ENCODE data around the gene KCNT1. TPM values are rescaled to one million over a fixed set of nuclear protein-coding genes. Genes with fewer than 3 reads are reported as not detected.

The KCNT1 gene
- polyA plus RNA-seq, 1 donor (not counting 4 experiments of a cell fraction or from before 2014, with no cell fraction given): not detected

DNA sequence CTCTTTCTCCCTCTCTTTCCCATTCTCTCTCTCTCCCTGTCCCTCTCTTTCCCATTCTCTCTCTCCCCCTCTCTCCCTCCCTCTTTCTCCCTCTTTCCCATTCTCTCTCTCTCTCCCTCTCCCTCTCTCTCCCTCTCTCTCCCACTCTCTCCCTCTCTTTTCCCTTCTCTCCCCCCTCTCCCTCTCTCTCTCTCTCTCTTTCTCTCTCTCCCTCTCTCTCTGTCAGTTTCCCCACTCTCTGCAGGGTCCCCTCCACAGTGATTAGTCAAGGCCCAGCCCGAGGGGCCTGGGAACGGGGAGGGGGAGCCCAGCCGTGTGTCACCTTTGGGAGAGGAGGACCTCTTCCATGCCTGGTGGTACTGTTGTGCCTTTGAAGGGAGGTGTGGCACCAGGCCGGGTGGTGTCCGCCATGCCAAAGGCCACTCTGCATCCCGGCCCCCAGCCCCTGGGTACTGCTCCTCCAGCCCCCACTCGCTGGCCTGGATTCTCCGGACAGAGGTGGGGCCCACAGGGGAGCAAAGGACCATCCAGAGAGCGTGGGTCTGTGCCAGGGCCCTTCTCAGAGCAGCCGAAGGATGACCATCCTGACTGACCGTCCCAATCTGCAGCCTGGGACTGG, 25.4 kb downstream of the KCNT1 start:
- no peaks in the 10 kb centered on the region for H3K36me3 ChIP-seq (ENCODE audit: control insufficient read depth in 2 of 2, extremely low read depth in 1 of 2, insufficient read depth in 2 of 2, low read length in 2 of 2)
- no peaks in the 10 kb centered on the region for H4K20me1 ChIP-seq (ENCODE audit: control insufficient read depth, extremely low read depth, insufficient read depth, low read length)
- no peak overlapping the region for H3K4me2 ChIP-seq (ENCODE audit: control insufficient read depth, extremely low read depth, insufficient read depth, low read depth, low read length)
- H3K27ac ChIP-seq (ENCODE audit: control insufficient read depth, insufficient read depth, low read length): no peak overlapping the region
- no peak for FAIRE-seq
- no peak overlapping the region for H3K4me3 ChIP-seq (ENCODE audit: control insufficient read depth in 2 of 3, extremely low read depth in 1 of 3, insufficient read depth in 2 of 3, low read depth in 1 of 3, low read length in 3 of 3)
- TF ChIP-seq, protein P1, sequence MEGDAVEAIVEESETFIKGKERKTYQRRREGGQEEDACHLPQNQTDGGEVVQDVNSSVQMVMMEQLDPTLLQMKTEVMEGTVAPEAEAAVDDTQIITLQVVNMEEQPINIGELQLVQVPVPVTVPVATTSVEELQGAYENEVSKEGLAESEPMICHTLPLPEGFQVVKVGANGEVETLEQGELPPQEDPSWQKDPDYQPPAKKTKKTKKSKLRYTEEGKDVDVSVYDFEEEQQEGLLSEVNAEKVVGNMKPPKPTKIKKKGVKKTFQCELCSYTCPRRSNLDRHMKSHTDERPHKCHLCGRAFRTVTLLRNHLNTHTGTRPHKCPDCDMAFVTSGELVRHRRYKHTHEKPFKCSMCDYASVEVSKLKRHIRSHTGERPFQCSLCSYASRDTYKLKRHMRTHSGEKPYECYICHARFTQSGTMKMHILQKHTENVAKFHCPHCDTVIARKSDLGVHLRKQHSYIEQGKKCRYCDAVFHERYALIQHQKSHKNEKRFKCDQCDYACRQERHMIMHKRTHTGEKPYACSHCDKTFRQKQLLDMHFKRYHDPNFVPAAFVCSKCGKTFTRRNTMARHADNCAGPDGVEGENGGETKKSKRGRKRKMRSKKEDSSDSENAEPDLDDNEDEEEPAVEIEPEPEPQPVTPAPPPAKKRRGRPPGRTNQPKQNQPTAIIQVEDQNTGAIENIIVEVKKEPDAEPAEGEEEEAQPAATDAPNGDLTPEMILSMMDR (optimal IDR thresholded peaks at IDR 0.05 in 1 of 3, IDR thresholded peaks at IDR 0.05 in 1 of 3, conservative IDR thresholded peaks at IDR 0.05 in 1 of 3; ENCODE audit: extremely low read depth in 1 of 3, insufficient read depth in 2 of 3, low read length in 3 of 3): no peak
- TF ChIP-seq EZH2 (IDR thresholded peaks at IDR 0.05; ENCODE audit: low read length): no peak
- dilution Hi-C loops (cut with MboI; ENCODE audit: extremely low pct_ligation_motif_present, low sequenced_read_pairs): no loop called here
- no peak overlapping the region for H2AFZ ChIP-seq (ENCODE audit: control insufficient read depth, low read length)
- H3K4me1 ChIP-seq (ENCODE audit: control insufficient read depth, extremely low read depth, insufficient read depth, low read length): no peaks in the 10 kb centered on the region
- peaks cover 11% of the 10 kb centered on the region for H3K27me3 ChIP-seq (ENCODE audit: control insufficient read depth, extremely low read depth, insufficient read depth, low read length)
- DNase-seq (ENCODE audit: low read depth, low spot score): no peak
- H3K79me2 ChIP-seq (ENCODE audit: control insufficient read depth, insufficient read depth, low read length): no peaks in the 10 kb centered on the region
- H3K9me3 ChIP-seq (ENCODE audit: control insufficient read depth, low read depth, low read length): no peaks in the 10 kb centered on the region
- H3K9me1 ChIP-seq (ENCODE audit: control insufficient read depth, extremely low read depth, insufficient read depth, low read length): no peaks in the 10 kb centered on the region
- no peak overlapping the region for H3K9ac ChIP-seq (ENCODE audit: control insufficient read depth, extremely low read depth, insufficient read depth, low read length)

DNA sequence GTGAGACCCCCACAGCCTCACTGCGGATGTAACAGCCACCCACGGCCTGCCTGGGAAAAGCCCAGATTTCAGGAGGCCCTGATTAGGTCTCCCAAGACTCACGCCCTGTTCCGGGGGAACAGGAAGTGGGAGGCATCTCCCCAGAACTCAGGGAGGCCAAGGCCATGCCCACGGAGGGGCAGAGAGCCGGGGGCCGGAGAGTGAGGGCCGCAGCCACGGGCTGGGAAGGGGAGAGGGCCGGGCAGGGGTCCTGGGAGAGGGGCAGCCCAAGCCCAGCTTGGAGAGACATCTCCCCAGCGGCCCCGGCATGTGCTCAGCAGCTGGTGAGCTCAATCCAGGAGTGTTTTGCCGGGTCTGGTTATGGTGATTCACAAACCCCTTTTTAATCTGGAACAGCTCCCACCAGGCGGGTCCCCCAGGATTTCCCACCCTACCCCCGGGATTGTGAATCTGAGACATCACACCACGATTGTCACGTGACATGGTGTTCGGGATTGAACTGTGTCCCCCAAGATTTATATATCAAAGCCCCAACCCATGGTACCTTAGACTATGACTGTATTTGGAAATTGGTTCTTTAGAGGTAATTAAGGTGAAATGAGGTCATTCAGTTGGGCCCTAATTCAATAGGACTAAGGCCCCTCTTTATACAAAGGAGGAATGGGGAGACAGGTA, 26.6 kb downstream of the KCNT1 start:
- H3K27ac ChIP-seq (ENCODE audit: control insufficient read depth, insufficient read depth, low read length): no peak overlapping the region
- no peaks in the 10 kb centered on the region for H3K9me3 ChIP-seq (ENCODE audit: control insufficient read depth, low read depth, low read length)
- H3K27me3 ChIP-seq (ENCODE audit: control insufficient read depth, extremely low read depth, insufficient read depth, low read length): peaks cover 11% of the 10 kb centered on the region
- H3K79me2 ChIP-seq (ENCODE audit: control insufficient read depth, insufficient read depth, low read length): no peaks in the 10 kb centered on the region
- H3K4me1 ChIP-seq (ENCODE audit: control insufficient read depth, extremely low read depth, insufficient read depth, low read length): no peaks in the 10 kb centered on the region
- dilution Hi-C loops (cut with MboI; ENCODE audit: extremely low pct_ligation_motif_present, low sequenced_read_pairs): no loop called here
- H4K20me1 ChIP-seq (ENCODE audit: control insufficient read depth, extremely low read depth, insufficient read depth, low read length): no peaks in the 10 kb centered on the region
- no peak overlapping the region for H3K9ac ChIP-seq (ENCODE audit: control insufficient read depth, extremely low read depth, insufficient read depth, low read length)
- H3K4me2 ChIP-seq (ENCODE audit: control insufficient read depth, extremely low read depth, insufficient read depth, low read depth, low read length): no peak overlapping the region
- no peaks in the 10 kb centered on the region for H3K9me1 ChIP-seq (ENCODE audit: control insufficient read depth, extremely low read depth, insufficient read depth, low read length)
- FAIRE-seq (no peak), DNase-seq (ENCODE audit: low read depth, low spot score) (no peak)
- TF ChIP-seq, protein P1 (optimal IDR thresholded peaks at IDR 0.05 in 1 of 3, IDR thresholded peaks at IDR 0.05 in 1 of 3, conservative IDR thresholded peaks at IDR 0.05 in 1 of 3; ENCODE audit: extremely low read depth in 1 of 3, insufficient read depth in 2 of 3, low read length in 3 of 3): no peak
- no peak for TF ChIP-seq EZH2 (IDR thresholded peaks at IDR 0.05; ENCODE audit: low read length)
- H3K4me3 ChIP-seq (ENCODE audit: control insufficient read depth in 2 of 3, extremely low read depth in 1 of 3, insufficient read depth in 2 of 3, low read depth in 1 of 3, low read length in 3 of 3): no peak overlapping the region
- no peak overlapping the region for H2AFZ ChIP-seq (ENCODE audit: control insufficient read depth, low read length)
- H3K36me3 ChIP-seq (ENCODE audit: control insufficient read depth in 2 of 2, extremely low read depth in 1 of 2, insufficient read depth in 2 of 2, low read length in 2 of 2): no peaks in the 10 kb centered on the region

Measured in keratinocyte (primary cell).